ENCODE data around the gene HDHD3. TPM values are rescaled to one million over a fixed set of nuclear protein-coding genes. Genes with fewer than 3 reads are reported as not detected.
"Not testable (repeated sequence)": the region's sequence is repeated elsewhere in the genome, so short reads cannot be mapped to it uniquely, and the experiment has no call there.

The HDHD3 gene
- polyA plus RNA-seq, 12 donors: 3.0 to 51.0 (median 4.3) TPM; not detected in 1

GRCh38 chr9:113391917-113392316 lies 15.1 kb upstream of the HDHD3 start:
- DNase-seq: no peak

DNA sequence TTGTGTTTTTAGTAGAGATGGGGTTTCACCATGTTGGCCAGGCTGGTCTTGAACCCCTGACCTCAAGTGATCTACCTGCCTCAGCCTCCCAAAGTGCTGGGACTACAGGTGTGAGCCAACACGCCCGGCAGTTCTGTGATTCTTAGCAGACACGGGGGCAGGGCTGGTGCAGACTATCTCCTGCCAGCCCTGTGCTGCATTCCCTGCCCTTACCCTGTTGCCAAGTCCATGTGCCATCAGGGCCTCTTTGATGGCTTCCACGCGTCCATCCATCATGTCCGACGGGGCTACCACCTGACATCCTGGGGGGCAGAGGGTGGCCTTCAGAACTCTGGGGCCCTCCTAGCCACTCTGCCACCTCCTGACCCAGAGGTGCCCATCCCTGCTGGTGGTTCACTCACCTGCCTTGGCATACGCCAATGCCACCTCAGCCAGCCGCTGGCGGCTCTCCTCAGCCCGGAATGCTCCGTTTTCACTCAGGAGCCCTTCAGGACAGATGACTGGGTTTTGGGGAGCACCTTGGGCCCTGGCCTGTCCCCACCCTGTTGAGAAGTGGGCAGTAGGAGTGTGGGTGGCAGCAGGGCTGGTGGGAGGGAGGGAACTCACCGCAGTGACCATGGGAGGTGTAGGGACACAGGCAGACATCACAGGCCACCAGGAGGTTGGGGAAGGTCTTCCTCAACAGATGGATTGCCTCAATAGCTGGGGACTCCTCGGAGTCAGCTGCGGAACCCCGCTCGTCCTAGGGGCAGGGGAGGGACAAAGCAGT lies 13.6 kb upstream of the HDHD3 start:
- no peak for DNase-seq

DNA sequence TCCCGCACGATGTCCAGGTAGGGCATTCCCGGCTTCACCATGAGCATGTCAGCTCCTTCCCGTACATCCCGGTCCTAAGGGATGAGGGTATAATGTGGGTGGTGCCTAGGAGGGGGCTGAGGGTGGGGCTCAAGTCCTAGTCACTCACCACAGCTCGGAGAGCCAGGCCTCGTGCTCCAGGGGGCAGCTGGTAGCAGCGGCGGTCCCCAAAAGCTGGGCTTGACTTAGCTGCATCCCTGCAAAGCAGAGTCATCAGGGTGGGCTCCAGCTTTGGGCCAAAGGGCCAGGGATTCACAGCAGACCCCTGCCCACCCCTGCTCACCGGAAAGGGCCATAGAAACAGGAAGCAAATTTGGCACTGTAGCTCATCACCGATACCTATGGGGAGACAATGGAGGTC lies 12.7 kb upstream of the HDHD3 start:
- no peak for DNase-seq

- no peak for DNase-seq
Measured at GRCh38 chr9:113388833-113389232, 12.0 kb upstream of the HDHD3 start.

- DNase-seq: no peak
Measured at GRCh38 chr9:113387560-113388230, 10.9 kb upstream of the HDHD3 start.

- DNase-seq: no peak
Measured at GRCh38 chr9:113386571-113387393, 10.0 kb upstream of the HDHD3 start.

- no peak for DNase-seq
Measured at GRCh38 chr9:113381909-113382411, 5.2 kb upstream of the HDHD3 start.

GRCh38 chr9:113381441-113381840 lies 4.7 kb upstream of the HDHD3 start:
- DNase-seq: not testable (repeated sequence)

GRCh38 chr9:113380869-113381378 lies 4.1 kb upstream of the HDHD3 start:
- no peak for DNase-seq

DNA sequence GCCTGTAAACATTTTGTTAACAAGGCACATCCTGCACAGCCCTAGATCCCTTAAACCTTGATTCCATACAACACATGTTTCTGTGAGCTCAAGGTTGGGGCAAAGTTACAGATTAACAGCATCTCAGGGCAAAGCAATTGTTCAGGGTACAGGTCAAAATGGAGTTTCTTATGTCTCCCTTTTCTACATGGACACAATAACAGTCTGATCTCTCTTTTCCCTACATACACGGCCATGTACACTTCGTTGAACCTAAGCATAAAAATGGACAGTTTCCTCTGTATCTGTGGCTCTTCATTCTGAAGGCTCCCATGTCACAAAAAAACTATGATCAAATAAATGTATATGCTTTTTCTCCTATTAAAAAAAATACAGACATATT lies 3.0 kb upstream of the HDHD3 start:
- not testable (repeated sequence) for DNase-seq

DNA sequence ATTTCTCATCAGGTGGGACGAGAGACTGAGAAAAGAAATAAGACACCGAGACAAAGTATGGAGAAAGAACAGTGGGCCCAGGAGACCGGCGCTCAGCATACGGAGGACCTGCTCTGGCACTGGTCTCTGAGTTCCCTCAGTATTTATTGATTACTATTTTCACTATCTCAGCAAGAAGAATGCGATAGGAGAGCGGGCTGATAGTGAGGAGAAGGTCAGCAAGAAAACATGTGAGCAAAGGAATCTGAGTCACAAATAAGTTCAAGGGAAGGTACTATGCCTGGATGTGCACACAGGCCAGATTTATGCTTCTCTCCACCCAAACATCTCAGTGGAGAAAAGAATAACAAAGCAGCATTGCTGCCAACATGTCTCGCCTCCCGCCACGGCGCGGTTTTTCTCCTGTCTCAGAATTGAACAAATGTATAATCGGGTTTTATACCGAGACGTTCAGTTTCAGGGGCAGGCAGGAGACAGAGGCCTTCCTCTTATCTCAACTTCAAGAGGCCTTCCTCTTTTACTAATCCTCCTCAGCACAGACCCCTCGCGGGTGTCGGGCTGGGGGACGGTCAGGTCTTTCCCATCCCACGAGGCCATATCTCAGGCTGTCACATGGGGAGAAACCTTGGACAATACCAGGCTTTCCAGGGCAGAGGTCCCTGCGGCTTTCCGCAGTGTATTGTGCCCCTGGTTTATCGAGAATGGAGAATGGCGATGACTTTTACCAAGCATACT lies 2.5 kb upstream of the HDHD3 start:
- not testable (repeated sequence) for DNase-seq

- DNase-seq: no peak
Measured at GRCh38 chr9:113375057-113376023, 1.4 kb downstream of the HDHD3 start.

DNA sequence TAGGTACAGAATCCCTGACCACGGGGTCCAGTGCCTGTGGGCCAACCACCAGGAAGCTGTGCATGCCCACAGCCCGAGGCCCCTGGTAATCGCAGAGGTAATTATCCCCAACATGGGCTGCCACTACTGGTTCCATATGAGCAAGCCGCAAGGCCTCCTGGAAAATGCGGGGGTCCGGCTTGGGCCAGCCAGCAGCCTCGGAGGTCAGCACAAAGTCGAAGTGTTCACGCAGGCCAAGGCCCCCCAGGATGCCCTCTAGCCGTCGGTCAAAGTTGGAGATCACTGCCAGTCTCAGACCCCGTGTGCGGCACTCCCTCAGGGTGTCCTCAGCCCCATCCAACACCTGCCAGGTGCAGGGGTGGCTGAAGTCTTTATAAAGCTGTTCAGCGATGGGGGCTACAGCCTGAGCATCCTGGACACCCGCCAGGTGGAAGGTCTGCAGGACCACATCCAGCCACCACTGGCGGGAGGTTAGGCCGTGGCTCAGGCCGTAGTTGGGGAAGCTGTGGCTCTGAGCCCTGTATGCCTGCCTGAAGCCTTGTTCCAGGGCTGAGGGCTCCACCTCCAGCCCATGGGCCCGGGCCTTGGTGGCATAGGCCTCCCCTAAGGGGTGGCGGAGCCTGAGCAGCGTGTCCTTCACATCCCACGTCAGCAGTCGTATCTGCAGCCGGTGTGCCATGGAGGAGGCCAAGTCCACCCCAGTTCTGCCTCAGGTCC lies 3.0 kb downstream of the HDHD3 start:
- DNase-seq: no peak

DNA sequence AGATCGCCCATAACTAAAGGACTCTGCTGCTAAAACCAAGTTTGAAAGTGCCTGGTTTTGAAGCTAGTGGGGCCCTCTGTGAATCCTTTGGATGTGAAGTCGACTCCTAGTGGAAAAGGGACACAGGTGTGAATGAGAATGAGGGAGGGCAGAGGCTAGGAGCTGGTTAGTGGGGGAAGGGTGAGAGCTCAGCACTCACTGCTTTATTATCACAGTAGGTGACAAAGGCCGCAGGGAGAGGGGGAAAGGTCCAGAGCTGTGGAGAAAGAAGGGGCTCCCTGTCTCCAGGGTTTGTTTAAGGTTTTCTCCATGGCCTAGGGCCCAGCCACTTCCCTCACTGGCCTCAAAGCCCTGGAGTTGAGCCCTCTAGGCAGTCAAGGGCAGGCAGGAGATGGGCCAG lies 3.5 kb downstream of the HDHD3 start:
- DNase-seq: no peak

GRCh38 chr9:113372059-113372458 lies 4.7 kb downstream of the HDHD3 start:
- no peak for DNase-seq

DNA sequence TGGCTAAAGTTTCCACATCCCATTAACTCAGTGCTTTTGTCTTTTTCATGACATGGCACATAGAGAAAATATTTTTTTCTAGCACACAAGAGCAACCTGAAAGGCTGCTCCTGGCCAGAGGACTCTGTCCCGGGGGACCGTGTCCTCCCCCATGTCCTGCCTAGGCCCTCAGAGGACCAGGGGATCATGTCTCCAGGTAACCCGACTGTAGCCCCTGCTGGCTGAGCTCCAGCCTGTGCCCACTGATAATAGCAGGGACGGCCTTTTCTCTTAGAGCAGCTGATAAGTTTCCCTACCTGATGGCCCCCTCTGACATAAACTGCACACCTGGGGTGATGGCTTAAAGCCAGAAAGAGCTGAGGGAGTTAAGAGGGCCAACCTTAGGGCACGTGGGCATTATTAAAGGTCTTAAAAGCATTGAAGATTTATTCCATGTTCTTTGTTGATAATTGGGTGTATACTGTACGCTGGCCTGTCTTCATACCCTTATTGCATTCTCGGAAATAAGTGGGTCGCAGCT lies 5.9 kb downstream of the HDHD3 start:
- DNase-seq: no peak

- DNase-seq: no peak
Measured at GRCh38 chr9:113369855-113370140, 7.0 kb downstream of the HDHD3 start.

DNA sequence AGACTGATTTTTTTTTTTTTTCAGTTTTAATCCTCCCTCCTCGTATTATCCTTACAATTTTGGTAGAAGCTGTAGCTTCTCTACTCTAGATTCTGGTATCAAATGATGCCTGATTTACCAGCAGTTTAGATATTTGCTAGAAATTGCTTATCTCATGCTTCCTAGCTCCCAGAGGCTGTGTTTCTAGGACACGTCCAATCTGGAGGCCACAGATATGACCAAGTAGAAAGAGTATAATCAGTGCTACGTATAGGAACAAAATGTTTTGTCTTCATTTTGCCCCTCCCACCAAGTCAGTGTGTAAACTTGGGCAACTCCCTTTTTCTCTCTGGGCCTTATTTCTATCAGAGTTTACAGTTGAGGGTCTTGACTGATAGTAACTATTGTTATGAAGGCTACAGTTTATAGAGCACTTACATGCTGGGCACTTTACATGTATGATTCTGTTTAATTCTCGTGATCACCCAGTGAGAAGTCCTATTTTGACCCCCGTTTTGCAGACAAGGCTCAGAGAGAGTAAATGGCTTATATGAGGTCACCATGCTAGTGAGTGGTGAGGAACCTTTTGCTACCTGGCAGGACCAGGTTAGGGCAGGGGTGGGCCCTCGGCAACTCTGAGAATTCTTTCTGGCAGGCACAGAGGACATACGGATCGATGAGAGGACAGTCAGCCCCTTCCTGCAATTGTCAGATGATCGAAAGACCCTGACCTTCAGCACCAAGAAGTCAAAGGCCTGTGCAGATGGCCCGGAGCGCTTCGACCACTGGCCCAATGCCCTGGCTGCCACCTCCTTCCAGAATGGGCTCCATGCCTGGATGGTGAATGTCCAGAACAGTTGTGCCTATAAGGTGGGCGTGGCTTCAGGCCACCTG lies 7.6 kb downstream of the HDHD3 start:
- DNase-seq: no peak

Measured in muscle of arm (tissue), 12 donors.